Sciatic nerve (tissue), 2 donors: Measurements from ENCODE around the gene DPEP3. TPM values are rescaled to one million over a fixed set of nuclear protein-coding genes. Genes with fewer than 3 reads are reported as not detected.
A peak's percentile ranks its signal among the peaks of the same experiment; 100 is the strongest.
"Not testable (repeated sequence)": the region's sequence is repeated elsewhere in the genome, so short reads cannot be mapped to it uniquely, and the experiment has no call there.

Source experiments
- ATAC-seq: fragments of 200-7000 bp; cut with Tn5 transposase; one replicate; pipeline ENCODE4 v1.9.1; 2020; ENCODE audit warnings: mild to moderate bottlenecking, moderate library complexity
- DNase-seq: peaks from one replicate; pipeline ENCODE4 v3.0.0-alpha.2; 2020; ENCODE audit warnings: low spot score
- intact Hi-C: fragments of 100-400 bp; cut with DNase I; formaldehyde crosslinking; loops from one replicate; pipeline ENCODE4 v1.14.2; 2022
- total RNA-seq: library from RNA; stranded (reverse); fragmentation: NEBNext Ultra II Directional; extraction: Animal tissue kit (Norgen Biotek cat#: 25700); gene quantifications from one replicate; pipeline ENCODE4 v1.2.1, GENCODE V29; 2021
- donor health status: DM: no; HTN: no; CAD: no.
- donor health status: DM: no; HTN: no; CAD: no.

The DPEP3 gene, protein sequence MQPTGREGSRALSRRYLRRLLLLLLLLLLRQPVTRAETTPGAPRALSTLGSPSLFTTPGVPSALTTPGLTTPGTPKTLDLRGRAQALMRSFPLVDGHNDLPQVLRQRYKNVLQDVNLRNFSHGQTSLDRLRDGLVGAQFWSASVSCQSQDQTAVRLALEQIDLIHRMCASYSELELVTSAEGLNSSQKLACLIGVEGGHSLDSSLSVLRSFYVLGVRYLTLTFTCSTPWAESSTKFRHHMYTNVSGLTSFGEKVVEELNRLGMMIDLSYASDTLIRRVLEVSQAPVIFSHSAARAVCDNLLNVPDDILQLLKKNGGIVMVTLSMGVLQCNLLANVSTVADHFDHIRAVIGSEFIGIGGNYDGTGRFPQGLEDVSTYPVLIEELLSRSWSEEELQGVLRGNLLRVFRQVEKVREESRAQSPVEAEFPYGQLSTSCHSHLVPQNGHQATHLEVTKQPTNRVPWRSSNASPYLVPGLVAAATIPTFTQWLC
- not detected for total RNA-seq

DNA sequence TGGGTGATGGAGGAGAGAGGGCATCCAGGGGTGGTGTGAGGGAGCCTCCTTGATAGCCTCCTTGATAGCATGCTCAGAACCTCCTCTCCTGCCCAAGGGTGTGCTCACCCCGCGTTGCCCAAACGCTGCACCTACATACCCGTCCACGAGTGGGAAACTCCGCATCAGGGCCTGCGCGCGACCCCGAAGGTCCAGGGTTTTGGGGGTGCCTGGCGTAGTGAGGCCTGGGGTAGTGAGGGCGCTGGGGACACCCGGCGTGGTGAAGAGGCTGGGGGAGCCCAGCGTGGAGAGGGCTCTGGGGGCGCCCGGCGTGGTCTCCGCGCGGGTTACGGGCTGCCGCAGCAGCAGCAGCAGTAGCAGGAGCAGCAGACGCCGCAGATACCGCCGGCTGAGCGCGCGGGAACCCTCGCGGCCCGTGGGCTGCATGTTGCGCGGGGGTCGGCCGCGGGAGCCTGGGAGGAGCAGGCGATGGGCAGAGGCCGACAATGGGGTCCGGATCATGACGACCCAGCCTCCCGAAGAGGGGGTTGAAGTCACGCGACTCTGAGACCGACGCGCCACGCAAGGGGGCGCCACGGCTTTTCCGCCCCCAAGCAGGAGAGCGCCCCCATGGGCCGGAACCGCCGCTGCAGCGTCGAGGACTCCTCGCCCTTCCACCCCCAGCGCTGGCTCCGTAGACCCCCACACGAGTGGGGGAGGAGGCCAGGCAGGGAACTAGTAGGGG lies at the start of gene DPEP3:
Gene DPEP3 (minus strand): TSS at position 545 of the 724 bp plus-strand sequence. CDS start 119 bp downstream, at position 426.
- ATAC-seq (no peak), DNase-seq (no peak)
- intact Hi-C loops = no loop called here

DNA sequence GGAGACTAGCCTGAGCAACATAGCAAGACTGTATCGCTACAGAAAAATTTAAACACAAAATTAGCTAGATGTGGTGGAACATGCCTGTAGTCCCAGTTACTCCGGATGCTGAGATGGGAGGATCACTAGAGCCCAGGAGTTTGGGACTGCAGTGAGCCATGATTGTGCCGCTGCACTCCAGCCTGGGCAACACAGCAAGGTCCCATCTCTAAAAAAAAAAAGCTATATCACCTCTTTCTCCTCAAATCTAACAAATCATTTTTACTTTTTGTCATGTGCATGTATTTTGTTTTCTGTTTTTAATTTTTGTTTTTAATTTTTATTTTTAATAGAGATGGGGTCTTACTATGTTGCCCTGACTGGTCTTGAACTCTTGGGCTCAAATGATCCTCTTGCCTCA lies 48.7 kb upstream of the DPEP3 start:
- DNase-seq = no peak
- no peak for ATAC-seq
- intact Hi-C loops = no loop called here

DNA sequence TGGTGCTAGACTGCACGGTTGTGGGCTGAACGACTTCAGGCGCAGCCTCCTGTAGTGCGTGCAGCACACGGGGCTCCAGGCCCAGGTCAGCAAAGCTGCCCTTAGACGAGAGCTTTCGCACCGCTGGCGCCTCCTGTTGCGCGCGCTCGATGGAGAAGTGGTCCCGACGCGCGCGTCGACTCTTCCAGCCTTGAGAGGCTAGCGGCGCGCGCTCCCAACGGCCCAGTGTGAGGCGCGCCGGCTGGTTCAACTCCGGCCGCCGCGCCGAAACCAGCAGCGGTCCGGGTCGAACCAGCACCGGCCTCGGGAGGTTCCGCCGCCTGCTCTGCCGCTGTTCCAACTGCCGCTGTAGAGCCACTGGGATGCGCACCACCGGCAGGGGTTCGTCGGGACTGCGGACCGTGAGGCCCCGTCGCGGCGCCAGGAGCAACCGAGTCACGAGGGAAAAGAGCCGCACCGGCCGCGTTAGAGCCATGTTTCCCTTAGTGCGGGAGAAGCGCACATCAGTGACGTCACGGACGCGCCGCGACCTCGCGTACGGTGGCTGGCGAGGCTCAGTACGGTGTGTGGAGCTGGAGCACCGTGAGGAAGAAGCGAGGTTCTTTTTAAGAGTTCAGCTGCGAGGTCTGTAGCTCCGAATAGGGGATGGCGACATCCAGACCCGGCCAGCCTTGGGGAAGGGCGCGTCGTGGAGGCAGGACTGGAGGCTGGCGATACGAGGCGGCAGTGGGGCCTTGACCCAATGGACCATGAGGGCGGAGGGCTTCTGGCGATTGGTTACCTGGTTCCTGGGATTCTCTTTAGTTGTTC lies 42.6 kb upstream of the DPEP3 start, which contains the start of the genes DDX28 and DUS2:
Gene DDX28 (minus strand): TSS at position 505 of the 810 bp plus-strand sequence. CDS start 30 bp downstream, at position 475.
Gene DUS2 (plus strand): TSS at position 557 of the 810 bp plus-strand sequence. CDS start 14,740 bp downstream, outside the sequence.
- intact Hi-C loops = no loop called here
- ATAC-seq (peak; percentile 98), DNase-seq (peak; percentile 97)

DNA sequence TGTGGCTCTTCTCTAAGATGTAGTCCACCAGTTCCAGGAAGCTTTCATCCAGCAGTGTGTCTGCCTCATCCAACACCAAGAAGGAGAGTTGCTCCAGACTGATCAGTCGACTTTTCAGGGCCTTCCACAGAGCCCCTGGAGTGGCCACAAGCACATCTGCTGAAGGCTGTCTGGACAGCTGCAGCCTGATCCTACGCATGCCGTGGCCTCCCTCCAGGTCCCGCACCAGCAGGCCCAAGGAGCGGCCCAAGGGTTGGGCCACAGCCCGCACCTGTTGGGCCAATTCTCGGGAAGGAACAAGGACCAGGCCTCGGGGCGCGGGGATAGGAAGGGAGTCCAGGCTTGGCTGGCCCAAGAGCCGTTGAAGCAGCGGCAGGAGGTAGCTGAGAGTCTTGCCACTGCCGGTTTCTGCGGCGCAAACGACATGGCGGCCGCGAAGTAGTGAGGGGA lies 42.0 kb upstream of the DPEP3 start:
- no peak for DNase-seq
- intact Hi-C loops = no loop called here
- peak; percentile 7 for ATAC-seq

DNA sequence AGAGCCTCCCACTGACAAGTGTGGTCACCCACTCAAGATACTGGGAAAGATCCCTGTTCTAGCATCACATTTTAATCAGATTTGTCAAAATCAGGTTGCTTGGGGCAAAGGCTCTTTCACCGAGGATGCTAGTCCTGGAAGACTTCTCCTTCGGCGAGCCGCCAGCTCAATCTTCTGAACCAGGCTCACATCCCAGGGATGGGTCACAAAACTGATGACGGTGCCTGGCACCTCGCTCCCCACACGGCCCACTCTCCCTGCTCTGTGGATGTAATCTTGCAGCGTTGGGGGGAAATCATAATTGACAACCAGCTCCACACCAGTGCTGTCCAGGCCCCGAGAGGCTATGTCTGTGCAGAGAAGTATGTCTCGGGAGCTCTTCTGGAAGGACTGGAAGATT lies 41.2 kb upstream of the DPEP3 start:
- ATAC-seq (no peak), DNase-seq (no peak)
- intact Hi-C loops = no loop called here

DNA sequence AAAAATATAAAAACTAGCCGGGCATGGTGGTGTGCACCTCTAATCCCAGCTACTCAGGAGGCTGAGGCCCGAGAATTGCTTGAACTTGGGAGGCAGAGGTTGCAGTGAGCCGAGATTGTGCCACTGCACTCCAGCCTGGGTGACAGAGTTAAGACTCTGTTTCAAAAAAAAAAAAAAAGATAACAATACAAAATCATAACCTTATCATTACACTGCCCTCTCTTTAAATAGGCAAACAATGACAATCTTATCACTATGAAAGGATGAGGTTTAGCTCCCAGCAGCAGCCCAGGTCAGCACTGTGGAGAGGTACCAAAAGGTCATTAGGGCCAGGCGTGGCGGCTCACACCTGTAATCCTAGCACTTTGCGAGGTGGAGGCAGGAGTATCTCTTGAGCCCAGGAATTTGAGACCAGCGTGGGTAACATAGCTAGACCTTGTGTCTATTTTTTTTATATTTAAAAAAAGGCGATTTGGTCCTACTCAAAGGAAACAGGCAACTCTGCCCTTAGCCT lies 38.9 kb upstream of the DPEP3 start:
- intact Hi-C loops = no loop called here
- ATAC-seq (no peak), DNase-seq (no peak)

DNA sequence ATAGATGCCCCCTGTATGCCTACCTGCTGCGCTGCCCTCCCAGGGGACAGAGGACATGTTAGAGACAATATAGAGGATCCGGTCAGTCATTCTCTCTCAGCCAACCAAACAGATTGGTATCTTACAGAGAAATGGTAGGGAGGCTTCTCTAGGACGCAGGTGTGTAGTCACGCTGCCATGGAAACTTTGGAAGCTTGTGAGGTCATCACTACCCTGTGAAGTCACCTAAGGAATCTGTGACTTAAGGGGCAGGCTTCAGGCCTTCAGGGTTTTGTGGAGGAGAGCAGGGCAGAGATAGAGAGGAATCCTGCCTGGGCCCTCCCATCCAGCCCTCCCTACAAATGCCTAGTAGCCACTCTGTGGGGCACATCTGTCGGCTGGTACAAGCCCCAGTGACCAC lies 35.4 kb upstream of the DPEP3 start, which contains the start of gene DPEP2NB:
Gene DPEP2NB (minus strand): TSS at position 231 of the 400 bp plus-strand sequence. CDS start 141 bp downstream, at position 90.
- intact Hi-C loops = no loop called here

DNA sequence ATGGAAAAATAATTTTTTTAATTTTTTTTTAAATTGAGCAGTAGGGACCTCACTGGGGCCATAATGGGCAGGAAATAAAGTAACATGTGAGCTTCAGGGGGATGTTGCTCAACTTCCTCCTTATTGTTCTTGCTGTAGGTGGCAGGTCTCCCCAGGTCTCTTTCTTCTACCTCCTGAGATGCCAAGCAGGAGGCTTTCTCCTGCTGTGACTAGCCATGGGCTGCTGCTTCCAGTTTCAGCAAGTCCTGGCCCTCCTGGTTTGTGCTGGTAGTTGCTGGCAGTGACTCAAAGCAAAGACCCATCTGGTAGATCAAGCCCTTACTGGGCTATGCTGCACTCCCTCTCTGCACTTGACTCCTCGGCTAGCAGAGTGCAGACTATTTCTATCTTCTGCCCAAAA lies 33.1 kb upstream of the DPEP3 start:
- intact Hi-C loops = no loop called here
- ATAC-seq (no peak), DNase-seq (no peak)

More for the DNA sequence above, 35.4 kb upstream of the DPEP3 start, which contains the start of gene DPEP2NB:
- ATAC-seq (no peak), DNase-seq (no peak)

DNA sequence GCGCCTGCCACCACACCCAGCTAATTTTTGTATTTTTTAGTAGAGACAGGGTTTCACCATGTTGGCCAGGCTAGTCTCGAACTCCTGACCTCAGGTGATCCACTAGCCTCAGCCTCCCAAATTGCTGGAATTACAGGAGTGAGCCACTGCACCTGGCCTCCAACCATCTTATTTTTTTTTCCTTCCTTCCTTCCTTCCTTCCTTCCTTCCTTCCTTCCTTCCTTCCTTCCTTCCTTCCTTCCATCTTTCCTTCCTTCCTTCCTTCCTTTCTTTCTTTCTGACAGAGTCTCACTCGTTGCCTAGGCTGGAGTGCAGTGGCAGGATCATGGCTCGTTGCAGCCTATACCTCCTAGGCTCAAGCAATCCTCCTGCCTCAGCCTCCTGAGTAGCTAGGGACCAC lies 29.6 kb upstream of the DPEP3 start:
- ATAC-seq, DNase-seq, intact Hi-C loops: not testable (repeated sequence)

DNA sequence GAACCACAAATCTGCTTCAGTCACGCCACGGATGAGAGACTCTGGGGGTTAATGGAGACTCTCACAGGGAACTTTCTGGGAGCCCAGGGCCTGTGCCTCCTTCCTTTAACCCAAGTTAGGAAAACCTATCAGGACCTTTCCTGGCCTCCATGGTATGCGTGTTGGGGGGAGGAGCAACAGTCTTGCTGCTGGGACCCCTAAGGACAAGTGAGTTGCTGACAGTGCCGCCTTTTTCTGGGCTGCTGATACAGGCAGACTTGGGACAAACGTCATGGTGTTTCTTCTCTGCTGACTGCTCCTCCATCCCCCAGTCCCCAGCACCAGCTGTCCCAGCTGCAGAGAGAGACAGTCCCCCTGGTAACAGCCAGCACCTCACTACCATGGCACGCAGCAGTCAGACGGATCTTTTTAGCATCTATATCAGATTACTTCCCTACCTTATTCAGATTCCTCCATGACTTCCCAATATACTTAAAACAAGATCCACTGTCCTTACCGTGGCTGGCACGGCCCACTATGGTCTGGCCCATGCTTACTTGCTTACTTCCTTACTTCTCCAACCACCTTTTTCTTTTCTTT lies 28.9 kb upstream of the DPEP3 start:
- intact Hi-C loops = no loop called here
- DNase-seq = no peak
- no peak for ATAC-seq

DNA sequence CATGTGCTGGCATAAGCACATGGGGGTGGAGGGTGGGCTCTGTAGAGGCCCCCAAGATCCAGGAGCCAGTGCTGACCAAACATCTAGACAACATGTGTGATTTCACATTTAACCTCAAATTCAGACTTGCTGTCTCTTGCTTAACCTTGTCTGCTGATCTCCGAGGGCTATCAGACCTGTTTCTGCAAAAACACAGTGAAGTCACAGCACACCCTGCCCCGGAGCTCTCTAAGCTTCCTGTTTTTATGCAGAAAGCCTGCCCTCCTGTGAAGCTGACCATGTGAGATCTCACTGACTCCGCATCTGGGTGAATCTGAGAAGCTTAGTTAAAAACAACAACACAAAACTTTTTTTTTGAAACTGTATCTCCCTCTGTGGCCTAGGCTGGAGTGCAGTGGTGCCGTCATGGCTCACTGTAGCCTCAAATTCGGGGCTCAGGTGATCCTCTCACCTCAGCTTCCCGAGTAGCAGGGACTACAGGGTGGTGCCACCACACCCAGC lies 25.5 kb upstream of the DPEP3 start:
- ATAC-seq (peak; percentile 84), DNase-seq (no peak)
- intact Hi-C loops = no loop called here

DNA sequence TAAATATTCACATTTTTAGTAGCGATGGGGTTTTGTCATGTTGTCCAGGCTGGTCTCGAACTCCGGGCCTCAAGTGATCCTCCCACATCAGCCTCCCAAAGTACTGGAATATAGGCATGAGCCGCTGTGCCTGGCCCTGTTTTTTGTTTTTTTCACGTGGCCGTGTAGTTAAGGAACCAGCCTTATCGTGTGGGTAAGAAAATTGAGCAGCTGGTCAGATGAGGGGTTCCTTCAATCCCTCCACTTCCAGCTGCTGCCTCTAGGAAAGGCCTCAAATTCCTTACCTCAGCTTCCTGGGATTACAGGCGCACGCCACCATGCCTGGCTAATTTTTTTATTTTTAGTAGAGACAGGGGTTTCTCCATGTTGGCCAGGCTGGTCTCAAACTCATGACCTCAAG lies 24.9 kb upstream of the DPEP3 start:
- DNase-seq (no peak), ATAC-seq (no peak)
- intact Hi-C loops = no loop called here

DNA sequence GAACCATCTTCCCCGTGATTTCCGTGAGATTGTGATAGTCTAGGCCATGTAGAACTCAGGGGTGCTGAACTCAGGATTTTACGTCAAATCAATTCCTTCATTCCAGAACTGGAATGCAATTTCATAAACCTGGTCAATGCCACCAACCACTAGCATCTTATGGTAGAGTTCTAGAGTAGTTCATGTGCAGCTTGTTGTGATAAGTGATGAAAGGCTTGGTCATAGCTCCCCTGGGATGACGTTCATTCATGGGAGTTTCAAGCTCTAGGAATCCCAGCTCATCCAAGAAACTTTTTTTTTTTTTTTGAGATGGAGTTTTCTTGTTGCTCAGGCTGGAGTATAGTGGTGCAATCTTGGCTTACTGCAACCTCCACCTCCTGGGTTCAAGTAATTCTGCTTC lies 22.7 kb upstream of the DPEP3 start:
- no peak for ATAC-seq
- DNase-seq = no peak
- intact Hi-C loops = no loop called here

DNA sequence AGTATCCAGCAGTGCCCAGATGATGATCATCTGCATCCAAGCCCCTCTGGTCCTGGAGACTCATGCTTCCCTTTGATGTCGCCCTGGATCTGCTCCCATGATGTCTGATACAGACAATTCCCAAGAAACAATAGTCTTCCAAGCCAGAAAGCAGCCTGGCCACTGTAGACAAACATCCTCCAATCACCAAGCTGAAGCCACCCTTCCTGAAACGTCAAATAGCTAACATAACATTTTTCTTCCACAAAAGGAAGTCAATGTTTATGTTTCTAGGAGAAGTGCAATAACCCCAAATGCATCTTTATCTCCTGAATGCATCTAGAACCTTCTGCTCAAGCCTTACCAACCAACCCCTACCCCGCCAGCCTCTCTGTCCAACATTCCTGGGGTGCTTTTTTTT lies 20.2 kb upstream of the DPEP3 start:
- DNase-seq (no peak), ATAC-seq (peak; percentile 52)
- intact Hi-C loops = no loop called here

DNA sequence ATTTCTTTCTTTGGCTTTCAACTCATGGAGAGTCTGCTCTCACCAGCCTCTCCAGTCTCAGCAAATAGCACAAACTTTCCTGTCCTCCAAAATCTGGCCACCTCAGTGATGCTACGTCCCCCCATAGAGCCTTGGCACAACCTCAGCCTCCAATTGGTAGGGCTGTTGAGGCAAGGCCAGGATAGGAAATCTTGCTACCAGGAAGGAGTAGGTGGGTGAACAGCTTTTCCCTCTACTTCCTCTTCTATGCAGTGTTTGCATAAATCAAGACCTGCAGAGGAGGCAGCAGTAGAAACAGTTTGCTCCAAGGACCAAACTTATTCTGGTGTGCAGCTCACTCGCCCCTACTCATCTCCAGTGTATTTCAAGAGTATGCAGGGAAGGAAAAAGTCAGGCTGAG lies 19.7 kb upstream of the DPEP3 start:
- ATAC-seq (peak; percentile 60), DNase-seq (no peak)
- intact Hi-C loops = no loop called here

DNA sequence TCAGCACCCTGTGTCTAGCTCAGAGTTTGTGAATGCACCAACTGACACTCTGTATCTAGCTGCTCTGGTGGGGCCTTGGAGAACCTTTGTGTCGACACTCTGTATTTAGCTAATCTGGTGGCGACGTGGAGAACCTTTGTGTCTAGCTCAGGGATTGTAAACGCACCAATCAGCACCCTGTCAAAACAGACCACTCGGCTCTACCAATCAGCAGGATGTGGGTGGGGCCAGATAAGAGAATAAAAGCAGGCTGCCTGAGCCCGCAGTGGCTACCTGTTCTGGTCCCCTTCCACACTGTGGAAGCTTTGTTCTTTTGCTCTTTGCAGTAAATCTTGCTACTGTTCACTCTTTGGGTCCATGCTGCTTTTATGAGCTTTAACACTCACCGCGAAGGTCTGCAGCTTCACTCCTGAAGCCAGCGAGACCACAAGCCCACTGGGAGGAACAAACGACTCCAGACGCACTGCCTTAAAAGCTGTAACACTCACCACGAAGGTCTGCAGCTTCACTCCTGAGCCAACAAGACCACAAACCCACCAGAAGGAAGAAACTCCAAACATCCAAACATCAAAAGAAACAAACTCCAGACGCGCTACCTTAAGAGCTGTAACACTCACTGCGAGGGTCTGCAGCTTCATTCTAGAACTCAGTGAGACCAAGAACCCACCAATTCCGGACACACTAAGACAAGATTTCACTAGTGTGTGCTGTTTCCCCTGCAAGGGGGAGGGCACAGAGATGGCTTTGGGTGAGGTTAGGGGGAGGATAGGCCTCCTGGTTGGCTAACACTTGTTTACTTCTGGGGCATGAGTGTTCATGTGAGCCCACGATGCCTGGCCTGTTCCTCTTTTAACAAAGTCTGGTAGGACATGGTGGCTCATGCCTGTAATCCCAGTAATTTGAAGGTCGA lies 18.7 kb upstream of the DPEP3 start, which contains the start of gene DPEP2:
Gene DPEP2 (minus strand): TSS at position 706 of the 910 bp plus-strand sequence. CDS start 6,272 bp downstream, outside the sequence.
- intact Hi-C loops, DNase-seq: not testable (repeated sequence)
- ATAC-seq = peak; percentile 80

DNA sequence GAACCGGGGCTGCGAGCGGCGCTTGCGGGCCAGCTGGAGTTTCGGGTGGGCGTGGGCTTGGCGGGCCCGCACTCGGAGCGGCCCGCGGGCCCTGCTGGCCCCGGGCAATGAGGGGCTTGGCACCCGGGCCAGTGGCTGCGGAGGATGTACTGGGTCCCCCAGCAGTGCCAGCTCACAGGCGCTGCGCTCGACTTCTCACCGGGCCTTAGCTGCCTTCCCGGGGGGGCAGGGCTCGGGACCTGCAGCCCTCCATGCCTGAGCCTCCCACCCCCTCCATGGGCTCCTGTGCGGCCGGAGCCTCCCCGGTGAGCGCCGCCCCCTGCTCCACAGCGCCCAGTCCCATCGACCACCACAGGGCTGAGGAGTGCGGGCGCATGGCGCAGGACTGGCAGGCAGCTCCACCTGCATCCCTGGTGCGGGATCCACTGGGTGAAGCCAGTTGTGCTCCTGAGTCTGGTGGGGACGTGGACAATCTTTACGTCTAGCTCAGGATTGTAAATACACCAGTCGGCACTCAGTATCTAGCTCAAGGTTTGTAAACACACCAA lies 18.0 kb upstream of the DPEP3 start:
- intact Hi-C loops, ATAC-seq, DNase-seq: not testable (repeated sequence)
